ENCODE data around the gene OSMR. TPM values are rescaled to one million over a fixed set of nuclear protein-coding genes. Genes with fewer than 3 reads are reported as not detected.

OSMR gene
- total and polyA plus RNA-seq, 8 donors: 17.6 to 103 (median 19.6) TPM

DNA sequence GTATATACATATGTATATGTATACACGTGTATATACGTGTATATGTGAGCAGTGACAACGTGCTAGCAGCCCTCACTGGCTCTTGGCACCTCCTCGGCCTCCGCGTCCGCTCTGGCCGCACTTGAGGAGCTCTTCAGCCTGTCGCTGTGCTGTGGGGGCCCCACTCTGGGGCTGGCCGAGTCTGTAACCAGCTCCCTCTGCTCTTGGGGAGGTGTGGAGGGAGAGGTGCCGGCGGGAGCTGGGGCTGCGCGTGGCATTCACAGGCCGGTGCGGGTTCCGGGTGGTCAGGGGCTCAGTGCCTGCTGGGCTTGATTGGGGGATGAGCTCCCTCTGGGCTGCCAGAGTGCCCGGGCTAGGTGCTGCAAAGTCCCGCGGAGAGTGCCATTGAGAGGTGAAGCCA lies 24.1 kb upstream of the OSMR start:
- ATAC-seq (no peak), DNase-seq (no peak)
- Histone ChIP-seq H3K27ac (no peak overlapping the region), H3K9me3 (peaks cover 0 to 4% of the 10 kb centered on the region in 2 donors), H3K4me3 (no peak overlapping the region), H3K36me3 (peaks cover 0 to 10% of the 10 kb centered on the region in 2 donors), H3K27me3 (no peaks in the 10 kb centered on the region), H3K4me1 (no peaks in the 10 kb centered on the region)
- TF ChIP-seq, protein P1, sequence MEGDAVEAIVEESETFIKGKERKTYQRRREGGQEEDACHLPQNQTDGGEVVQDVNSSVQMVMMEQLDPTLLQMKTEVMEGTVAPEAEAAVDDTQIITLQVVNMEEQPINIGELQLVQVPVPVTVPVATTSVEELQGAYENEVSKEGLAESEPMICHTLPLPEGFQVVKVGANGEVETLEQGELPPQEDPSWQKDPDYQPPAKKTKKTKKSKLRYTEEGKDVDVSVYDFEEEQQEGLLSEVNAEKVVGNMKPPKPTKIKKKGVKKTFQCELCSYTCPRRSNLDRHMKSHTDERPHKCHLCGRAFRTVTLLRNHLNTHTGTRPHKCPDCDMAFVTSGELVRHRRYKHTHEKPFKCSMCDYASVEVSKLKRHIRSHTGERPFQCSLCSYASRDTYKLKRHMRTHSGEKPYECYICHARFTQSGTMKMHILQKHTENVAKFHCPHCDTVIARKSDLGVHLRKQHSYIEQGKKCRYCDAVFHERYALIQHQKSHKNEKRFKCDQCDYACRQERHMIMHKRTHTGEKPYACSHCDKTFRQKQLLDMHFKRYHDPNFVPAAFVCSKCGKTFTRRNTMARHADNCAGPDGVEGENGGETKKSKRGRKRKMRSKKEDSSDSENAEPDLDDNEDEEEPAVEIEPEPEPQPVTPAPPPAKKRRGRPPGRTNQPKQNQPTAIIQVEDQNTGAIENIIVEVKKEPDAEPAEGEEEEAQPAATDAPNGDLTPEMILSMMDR (IDR thresholded peaks at IDR 0.05): no peak
- intact Hi-C loops (cut with DNase I): no loop called here

DNA sequence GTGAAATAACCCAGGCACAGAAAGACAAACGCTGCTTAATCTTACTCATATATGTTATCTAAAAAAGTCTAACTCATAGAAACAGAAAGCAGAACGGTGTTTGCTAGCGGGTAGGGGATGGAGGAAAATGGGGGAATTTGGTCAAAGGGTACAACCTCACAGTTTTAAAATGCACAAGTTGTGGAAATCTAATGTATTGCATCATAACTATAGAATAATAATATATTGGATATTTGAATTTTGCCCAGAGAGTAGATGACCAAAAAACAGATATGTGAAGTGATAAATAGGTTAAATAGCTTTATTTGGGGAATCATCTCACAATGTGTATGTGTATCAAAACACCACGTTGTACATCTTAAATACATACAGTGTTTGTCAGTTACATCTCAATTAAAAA lies 22.3 kb upstream of the OSMR start:
- Histone ChIP-seq H3K27ac (no peak overlapping the region), H3K4me1 (no peaks in the 10 kb centered on the region), H3K4me3 (no peak overlapping the region), H3K27me3 (no peaks in the 10 kb centered on the region), H3K9me3 (peaks cover 0 to 4% of the 10 kb centered on the region in 2 donors), H3K36me3 (peaks cover 0 to 10% of the 10 kb centered on the region in 2 donors)
- DNase-seq (no peak), ATAC-seq (no peak)
- intact Hi-C loops (cut with DNase I): no loop called here
- TF ChIP-seq, protein P1 (IDR thresholded peaks at IDR 0.05): no peak

DNA sequence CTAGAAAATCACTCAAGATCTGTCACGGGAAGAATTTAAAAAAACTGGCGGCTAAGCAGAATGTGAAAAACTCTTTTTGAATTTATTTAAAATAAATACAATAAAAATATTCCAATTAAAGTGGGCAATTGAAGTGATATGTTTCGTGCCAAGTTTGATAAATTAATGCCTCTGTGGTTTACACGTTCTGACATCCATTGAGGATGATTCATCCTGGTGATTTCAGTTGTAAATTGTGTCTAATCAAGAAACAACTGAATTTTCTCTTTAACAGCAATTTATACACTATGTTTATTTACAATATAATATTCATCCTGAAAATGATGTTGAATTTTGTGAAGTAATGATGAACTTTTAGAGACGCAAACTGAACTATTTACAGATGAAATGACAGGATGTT lies 21.0 kb upstream of the OSMR start:
- no peaks in the 10 kb centered on the region for H3K4me1 ChIP-seq
- ATAC-seq (no peak), DNase-seq (no peak)
- peaks cover 0 to 4% of the 10 kb centered on the region in 2 donors for H3K9me3 ChIP-seq
- no peak overlapping the region for H3K4me3 ChIP-seq
- intact Hi-C loops (cut with DNase I): no loop called here
- TF ChIP-seq, protein P1 (IDR thresholded peaks at IDR 0.05): no peak
- no peak overlapping the region for H3K27ac ChIP-seq
- H3K27me3 ChIP-seq: no peaks in the 10 kb centered on the region
- H3K36me3 ChIP-seq: peaks cover 0 to 10% of the 10 kb centered on the region in 2 donors

DNA sequence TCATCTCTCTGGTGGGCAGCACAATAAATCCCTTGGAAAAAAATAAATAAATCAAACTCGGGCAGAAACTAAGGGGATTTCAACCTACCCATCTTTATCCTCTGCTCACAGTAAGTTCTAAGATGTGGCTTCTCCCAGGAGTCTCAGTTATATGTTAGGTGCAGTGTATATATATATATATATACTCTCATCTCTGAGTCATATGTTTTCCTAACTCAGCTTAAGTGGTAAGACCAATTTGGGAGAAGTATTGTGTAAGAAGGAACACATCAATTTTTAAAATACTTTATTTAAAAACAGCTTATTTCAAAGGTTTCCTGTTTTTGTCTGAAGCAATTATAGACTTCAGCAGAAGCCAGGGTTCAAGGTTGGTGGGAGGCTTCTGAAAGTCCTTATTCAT lies 20.3 kb upstream of the OSMR start:
- no peak overlapping the region for H3K27ac ChIP-seq
- intact Hi-C loops (cut with DNase I): no loop called here
- TF ChIP-seq, protein P1 (IDR thresholded peaks at IDR 0.05): no peak

DNA sequence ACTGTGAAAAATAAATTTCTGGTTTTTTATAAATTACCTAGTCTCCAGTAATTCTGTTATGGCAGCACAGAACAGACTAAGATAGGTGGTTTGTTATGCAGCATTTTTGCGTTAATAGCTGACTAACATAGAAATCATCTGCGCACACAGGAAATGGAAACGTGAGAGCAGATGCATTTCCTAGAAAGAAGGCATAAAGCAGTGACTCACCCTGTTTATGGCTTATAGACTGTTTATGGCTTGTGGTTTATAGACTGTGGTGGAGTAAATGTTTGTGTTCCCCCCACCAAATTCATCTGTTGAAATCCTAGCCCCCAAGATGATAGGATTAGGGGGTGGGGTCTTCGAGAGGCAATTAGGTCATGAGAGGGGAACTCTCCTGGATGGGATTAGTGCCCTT lies 18.3 kb upstream of the OSMR start:
- Histone ChIP-seq H3K4me3 (no peak overlapping the region), H3K27ac (no peak overlapping the region), H3K4me1 (no peaks in the 10 kb centered on the region), H3K27me3 (no peaks in the 10 kb centered on the region), H3K9me3 (peaks cover 0 to 1% of the 10 kb centered on the region in 2 donors), H3K36me3 (no peaks in the 10 kb centered on the region)
- ATAC-seq (no peak), DNase-seq (no peak)
- TF ChIP-seq, protein P1 (IDR thresholded peaks at IDR 0.05): no peak
- intact Hi-C loops (cut with DNase I): no loop called here

More for the DNA sequence above, 20.3 kb upstream of the OSMR start:
- peaks cover 0 to 4% of the 10 kb centered on the region in 2 donors for H3K9me3 ChIP-seq
- H3K36me3 ChIP-seq: peaks cover 0 to 10% of the 10 kb centered on the region in 2 donors
- DNase-seq (no peak), ATAC-seq (no peak)
- no peak overlapping the region for H3K4me3 ChIP-seq
- H3K4me1 ChIP-seq: no peaks in the 10 kb centered on the region
- H3K27me3 ChIP-seq: no peaks in the 10 kb centered on the region

Measured in left lung (tissue), 10 donors.